ENCODE measurements around the gene MAPK8IP3. TPM values are rescaled to one million over a fixed set of nuclear protein-coding genes. Genes with fewer than 3 reads are reported as not detected.

The MAPK8IP3 gene
- total RNA-seq, 6 experiments from 2014 or later, result 34.3 to 39.9 (median 37.1) TPM

DNA sequence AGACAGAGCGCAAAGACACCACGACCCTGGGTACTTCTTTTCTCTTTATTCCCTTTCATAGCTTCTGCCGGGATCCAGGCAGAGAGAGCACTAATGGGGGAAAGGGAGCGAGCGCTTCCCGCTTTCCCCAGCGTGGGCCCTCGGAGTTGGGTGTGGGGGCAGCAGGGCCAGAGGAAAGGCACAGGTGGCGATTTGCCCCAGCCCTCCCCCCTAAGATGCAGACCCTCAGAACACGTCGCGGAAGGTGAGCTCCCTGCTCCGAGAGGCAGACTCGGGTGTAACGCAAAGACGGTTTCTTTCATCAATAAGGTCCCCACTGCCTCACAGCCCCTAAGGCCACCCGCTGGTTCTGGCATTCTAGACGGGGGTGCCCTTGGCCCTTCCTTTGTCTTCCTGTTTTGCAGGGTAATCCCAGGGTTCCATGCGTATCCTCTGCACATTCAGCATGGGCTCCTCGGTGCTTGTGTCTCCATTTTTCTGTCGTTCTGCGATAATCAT is 65.9 kb downstream of the MAPK8IP3 start:
- peak overlapping the region; percentile 95 for H3K4me3 Mint-ChIP-seq
- DNase-seq, result no peak
- H3K4me1 Mint-ChIP-seq (ENCODE audit: low read depth), result peaks cover 17% of the 10 kb centered on the region
- peaks cover 11% of the 10 kb centered on the region for H3K36me3 Mint-ChIP-seq (ENCODE audit: low read depth)
- H3K27ac Mint-ChIP-seq, result peak overlapping the region; percentile 93
- TF ChIP-seq, protein P1, sequence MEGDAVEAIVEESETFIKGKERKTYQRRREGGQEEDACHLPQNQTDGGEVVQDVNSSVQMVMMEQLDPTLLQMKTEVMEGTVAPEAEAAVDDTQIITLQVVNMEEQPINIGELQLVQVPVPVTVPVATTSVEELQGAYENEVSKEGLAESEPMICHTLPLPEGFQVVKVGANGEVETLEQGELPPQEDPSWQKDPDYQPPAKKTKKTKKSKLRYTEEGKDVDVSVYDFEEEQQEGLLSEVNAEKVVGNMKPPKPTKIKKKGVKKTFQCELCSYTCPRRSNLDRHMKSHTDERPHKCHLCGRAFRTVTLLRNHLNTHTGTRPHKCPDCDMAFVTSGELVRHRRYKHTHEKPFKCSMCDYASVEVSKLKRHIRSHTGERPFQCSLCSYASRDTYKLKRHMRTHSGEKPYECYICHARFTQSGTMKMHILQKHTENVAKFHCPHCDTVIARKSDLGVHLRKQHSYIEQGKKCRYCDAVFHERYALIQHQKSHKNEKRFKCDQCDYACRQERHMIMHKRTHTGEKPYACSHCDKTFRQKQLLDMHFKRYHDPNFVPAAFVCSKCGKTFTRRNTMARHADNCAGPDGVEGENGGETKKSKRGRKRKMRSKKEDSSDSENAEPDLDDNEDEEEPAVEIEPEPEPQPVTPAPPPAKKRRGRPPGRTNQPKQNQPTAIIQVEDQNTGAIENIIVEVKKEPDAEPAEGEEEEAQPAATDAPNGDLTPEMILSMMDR (IDR thresholded peaks at IDR 0.05), result no peak
- peaks cover 20% of the 10 kb centered on the region for H3K27me3 Mint-ChIP-seq (ENCODE audit: insufficient read depth)
- H3K9me3 Mint-ChIP-seq, result no peaks in the 10 kb centered on the region

DNA sequence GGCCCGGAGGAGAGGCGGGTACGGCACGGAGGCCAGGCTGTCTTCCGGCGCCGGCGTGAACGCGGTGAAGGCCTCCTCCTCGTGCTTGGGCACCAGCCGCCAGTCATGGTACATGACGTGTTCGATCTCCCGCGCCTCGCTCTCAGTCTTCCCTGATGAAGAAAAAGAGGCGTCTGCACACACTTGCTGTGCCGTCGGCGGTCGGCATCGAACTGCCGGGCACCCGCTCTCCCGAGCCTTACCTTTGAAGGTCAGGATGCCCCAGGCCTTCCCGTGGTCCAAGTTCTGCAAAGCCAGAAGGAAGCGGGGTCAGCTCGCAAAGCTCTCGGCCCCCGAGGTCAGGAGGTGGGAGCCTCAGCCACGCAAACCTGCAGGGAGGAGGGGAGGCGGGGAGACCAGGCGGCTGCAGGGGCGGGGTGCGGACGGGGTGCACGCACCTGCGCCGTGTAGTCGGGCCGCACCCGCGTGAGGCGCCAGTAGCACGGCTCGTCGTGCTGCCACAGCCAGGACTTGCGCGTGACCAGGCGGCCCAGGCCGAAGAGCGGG is 66.4 kb downstream of the MAPK8IP3 start, which contains the start of gene EME2:
Gene EME2, plus strand, starts transcription at position 449 of the 546 bp plus-strand sequence. CDS start 418 bp downstream, outside the sequence.
- Mint-ChIP-seq H3K27me3 (ENCODE audit: insufficient read depth) (peaks cover 20% of the 10 kb centered on the region), H3K4me1 (ENCODE audit: low read depth) (peaks cover 17% of the 10 kb centered on the region), H3K27ac (peak within 1 kb of the TSS; percentile 93), H3K36me3 (ENCODE audit: low read depth) (peaks cover 11% of the 10 kb centered on the region), H3K4me3 (peak within 1 kb of the TSS; percentile 95), H3K9me3 (no peaks in the 10 kb centered on the region)
- peak; percentile 42 for DNase-seq
- TF ChIP-seq, protein P1 (IDR thresholded peaks at IDR 0.05), result no peak

DNA sequence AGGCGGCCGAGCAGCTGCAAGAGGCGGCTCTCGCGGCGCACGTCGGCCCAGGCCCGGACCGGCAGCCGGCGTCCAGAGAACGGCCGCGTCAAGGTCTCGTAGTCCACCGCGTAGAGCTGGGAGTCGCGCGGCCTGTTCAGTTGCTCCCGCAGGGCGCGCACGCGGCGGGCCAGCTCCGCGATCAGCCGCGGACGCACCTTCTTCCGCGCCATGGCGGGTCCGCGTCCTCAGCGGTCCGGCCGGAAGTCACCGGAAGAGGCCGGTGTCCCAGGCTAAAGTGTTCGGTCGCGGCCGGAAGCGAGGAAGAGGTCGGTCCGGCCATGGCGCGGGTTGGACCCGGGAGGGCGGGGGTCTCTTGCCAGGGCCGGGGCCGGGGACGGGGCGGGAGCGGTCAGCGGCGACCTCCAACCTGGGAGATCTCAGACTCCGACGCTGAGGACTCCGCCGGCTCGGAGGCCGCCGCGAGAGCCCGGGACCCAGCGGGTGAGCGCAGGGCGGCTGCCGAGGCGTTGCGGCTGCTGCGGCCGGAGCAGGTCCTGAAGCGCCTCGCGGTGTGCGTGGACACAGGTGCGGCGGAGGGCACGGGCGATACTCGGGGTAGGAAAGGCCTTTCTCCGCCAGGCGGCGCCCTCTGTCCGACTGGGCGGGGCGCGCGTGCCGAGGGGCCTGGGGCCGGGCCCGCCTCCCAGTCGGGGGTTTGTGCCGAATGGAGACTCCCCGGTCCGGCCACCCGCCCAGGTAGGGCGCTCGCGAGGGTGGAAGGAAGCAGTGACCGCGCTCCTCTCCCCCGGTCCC is 67.1 kb downstream of the MAPK8IP3 start, which contains the start of gene MRPS34:
Gene MRPS34, minus strand, starts transcription at position 227 of the 795 bp plus-strand sequence. Its CDS starts 15 bp downstream, at position 212.
- DNase-seq, result peak; percentile 74
- H3K36me3 Mint-ChIP-seq (ENCODE audit: low read depth), result peaks cover 8% of the 10 kb centered on the region
- H3K4me3 Mint-ChIP-seq, result peak within 1 kb of the TSS; percentile 95
- H3K27me3 Mint-ChIP-seq (ENCODE audit: insufficient read depth), result peaks cover 20% of the 10 kb centered on the region
- TF ChIP-seq, protein P1 (IDR thresholded peaks at IDR 0.05), result peak; percentile 96
- H3K9me3 Mint-ChIP-seq, result no peaks in the 10 kb centered on the region
- peak within 1 kb of the TSS; percentile 93 for H3K27ac Mint-ChIP-seq
- peaks cover 17% of the 10 kb centered on the region for H3K4me1 Mint-ChIP-seq (ENCODE audit: low read depth)

DNA sequence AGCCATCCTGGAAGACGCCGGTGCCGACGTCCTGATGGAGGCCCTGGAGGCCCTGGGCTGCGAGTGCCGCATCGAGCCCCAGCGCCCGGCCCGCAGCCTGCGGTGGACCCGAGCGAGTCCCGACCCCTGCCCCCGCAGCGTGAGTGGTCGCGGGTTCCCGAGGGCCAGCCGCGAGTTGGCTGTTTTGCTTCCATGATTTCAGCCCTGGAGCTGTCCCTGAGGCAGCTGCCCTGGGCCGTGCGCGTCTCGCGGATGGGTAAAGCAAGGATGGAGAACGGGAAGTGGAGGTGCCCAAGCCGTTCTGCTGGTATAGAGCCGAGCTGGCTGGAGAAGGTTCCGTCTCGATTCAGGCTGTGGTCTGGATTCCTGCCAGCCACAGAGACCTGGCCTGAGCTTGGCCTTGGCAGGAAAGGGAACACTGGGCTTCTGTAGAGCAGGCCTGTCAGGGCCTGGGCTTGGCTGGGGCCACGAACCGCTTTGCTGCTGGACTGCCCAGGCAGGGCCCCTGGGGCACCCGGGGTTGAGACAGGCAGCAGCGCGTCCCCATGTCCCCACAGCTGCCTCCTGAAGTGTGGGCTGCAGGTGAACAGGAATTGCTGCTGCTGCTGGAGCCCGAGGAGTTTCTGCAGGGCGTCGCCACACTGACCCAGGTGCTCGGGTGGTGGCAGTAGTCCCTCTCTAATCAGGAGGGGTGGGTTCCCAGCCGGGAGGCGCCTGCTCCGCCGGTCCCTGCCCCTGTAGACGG is 67.9 kb downstream of the MAPK8IP3 start:
- Mint-ChIP-seq H3K4me1 (ENCODE audit: low read depth) (peaks cover 17% of the 10 kb centered on the region), H3K9me3 (no peaks in the 10 kb centered on the region), H3K27me3 (ENCODE audit: insufficient read depth) (peaks cover 23% of the 10 kb centered on the region), H3K36me3 (ENCODE audit: low read depth) (peaks cover 7% of the 10 kb centered on the region), H3K4me3 (peak overlapping the region; percentile 95), H3K27ac (peak overlapping the region; percentile 64)
- DNase-seq, result peak; percentile 39
- TF ChIP-seq, protein P1 (IDR thresholded peaks at IDR 0.05), result peak; percentile 30

DNA sequence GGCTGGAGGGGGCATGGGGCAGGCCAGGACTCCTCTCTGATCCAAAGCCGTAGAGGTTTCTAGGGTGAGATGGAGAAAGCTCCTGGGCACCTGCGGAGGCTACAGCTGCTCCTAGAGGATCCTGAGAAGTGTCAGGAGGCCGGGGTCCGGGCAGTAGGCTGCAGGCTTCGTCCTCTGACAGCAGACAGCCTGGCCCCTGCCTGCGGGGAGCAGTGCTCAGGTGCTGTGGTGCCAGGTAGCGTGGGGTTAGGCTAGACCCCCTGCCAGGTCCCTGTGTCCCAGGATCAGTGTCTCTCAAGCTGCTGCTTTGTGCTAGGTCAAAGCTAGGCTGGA is 68.4 kb downstream of the MAPK8IP3 start:
- H3K27me3 Mint-ChIP-seq (ENCODE audit: insufficient read depth), result peaks cover 26% of the 10 kb centered on the region
- peaks cover 7% of the 10 kb centered on the region for H3K36me3 Mint-ChIP-seq (ENCODE audit: low read depth)
- no peak for DNase-seq
- TF ChIP-seq, protein P1 (IDR thresholded peaks at IDR 0.05), result no peak
- peak overlapping the region; percentile 95 for H3K4me3 Mint-ChIP-seq
- H3K9me3 Mint-ChIP-seq, result no peaks in the 10 kb centered on the region
- H3K4me1 Mint-ChIP-seq (ENCODE audit: low read depth), result peaks cover 17% of the 10 kb centered on the region
- H3K27ac Mint-ChIP-seq, result no peak overlapping the region

Measured in HFFc6 (cell line).